SK-N-SH (cell line): ENCODE data around the gene CADPS2. TPM values are rescaled to one million over a fixed set of nuclear protein-coding genes. Genes with fewer than 3 reads are reported as not detected.

Experiments used
- CTCF ChIA-PET: fragments of 300-600, 350-600 bp; formaldehyde crosslinking; extraction: SDS; loops from one replicate; lab custom pipeline; 2021; lab: Yijun Ruan, JAX
- POLR2A ChIA-PET: fragments of 350-600 bp; sonication (Branson Sonifier 250); formaldehyde crosslinking; extraction: SDS; loops from one replicate; lab custom pipeline; 2020; ENCODE audit warnings: antibody characterized with exemption, inconsistent platforms; lab: Yijun Ruan, JAX
- DNase-seq: peaks from one replicate; pipeline ENCODE4 v3.0.0; 2012
- H2AFZ ChIP-seq: fragments of 200-600 bp; sonication (generic); 2 replicates; pipeline ENCODE4 v1.8.1; 2016; ENCODE audit warnings: antibody characterized with exemption, mild to moderate bottlenecking, low read depth
- H3F3A ChIP-seq: fragments of 200-600 bp; sonication (generic); replicated peaks from 2 replicates; pipeline ENCODE3; 2016; ENCODE audit warnings: antibody characterized with exemption, mild to moderate bottlenecking; ENCODE audit not compliant: insufficient read depth
- H3K27ac ChIP-seq, 2 experiments: fragments of 200-500 bp in 1 of 2; fragments of 200-600 bp in 1 of 2; sonication (Bioruptor generic) in 1 of 2; sonication (generic), shearing (Covaris generic) in 1 of 2; 2 replicates each; pipeline versions ENCODE4 v1.5.1 to v1.6.1; 2014 to 2016; ENCODE audit warnings: low read depth in 2 of 2, inconsistent platforms in 1 of 2, low read length in 1 of 2, mild to moderate bottlenecking in 1 of 2, mixed read lengths in 1 of 2
- H3K27me3 ChIP-seq: fragments of 200-600 bp; sonication (generic), shearing (Covaris generic); 2 replicates; pipeline ENCODE4 v1.6.1; 2016; ENCODE audit warnings: mixed run types; ENCODE audit not compliant: insufficient read depth
- H3K36me3 ChIP-seq, 2 experiments: fragments of 200-500 bp in 1 of 2; fragments of 200-600 bp in 1 of 2; sonication (Bioruptor generic) in 1 of 2; sonication (generic) in 1 of 2; replicated peaks in 1 of 2; 2 replicates each; pipeline versions ENCODE3 to v1.5.1; 2014 to 2016; ENCODE audit warnings: low read length in 1 of 2, mild to moderate bottlenecking in 1 of 2; ENCODE audit not compliant: insufficient read depth in 2 of 2, control insufficient read depth in 1 of 2
- H3K4me1 ChIP-seq, 2 experiments: fragments of 200-500 bp in 1 of 2; fragments of 200-600 bp in 1 of 2; sonication (Bioruptor generic) in 1 of 2; sonication (generic), shearing (Covaris generic) in 1 of 2; 2 replicates each; pipeline versions ENCODE4 v1.5.1 to v1.6.1; 2014 to 2016; ENCODE audit warnings: low read depth in 1 of 2, low read length in 1 of 2, mixed run types in 1 of 2; ENCODE audit not compliant: insufficient read depth in 2 of 2, control insufficient read depth in 1 of 2
- H3K4me2 ChIP-seq: fragments of 200-600 bp; sonication (generic), shearing (Covaris generic); 2 replicates; pipeline ENCODE4 v1.6.1; 2017; ENCODE audit warnings: mixed run types
- H3K4me3 ChIP-seq, 2 experiments: fragments of 200-500 bp in 1 of 2; fragments of 200-600 bp in 1 of 2; sonication (Bioruptor generic) in 1 of 2; sonication (generic), shearing (Covaris generic) in 1 of 2; 2 replicates each; pipeline versions ENCODE4 v1.5.1 to v1.8.1; 2014 to 2016; ENCODE audit warnings: low read depth in 2 of 2, inconsistent platforms in 1 of 2, low read length in 1 of 2, mild to moderate bottlenecking in 1 of 2, mixed read lengths in 1 of 2, moderate library complexity in 1 of 2
- H3K79me2 ChIP-seq: fragments of 200-600 bp; sonication (generic); 2 replicates; pipeline ENCODE4 v1.8.1; 2017; ENCODE audit warnings: mild to moderate bottlenecking; ENCODE audit not compliant: insufficient read depth
- H3K9ac ChIP-seq: fragments of 200-600 bp; sonication (generic); 2 replicates; pipeline ENCODE4 v1.6.1; 2017; ENCODE audit warnings: mixed run types
- H3K9me2 ChIP-seq: fragments of 200-600 bp; sonication (generic); 2 replicates; pipeline ENCODE4 v1.6.1; 2017; ENCODE audit warnings: mixed run types
- H3K9me3 ChIP-seq: fragments of 200-600 bp; sonication (generic); 2 replicates; pipeline ENCODE4 v1.6.1; 2017; ENCODE audit warnings: mixed run types, mild to moderate bottlenecking, moderate library complexity
- H4K20me1 ChIP-seq: fragments of 200-600 bp; sonication (generic); 2 replicates; pipeline ENCODE4 v1.6.1; 2017; ENCODE audit warnings: mild to moderate bottlenecking, mixed run types; ENCODE audit not compliant: insufficient read depth
- ELF1 ChIP-seq: IDR thresholded peaks from 2 replicates; pipeline ENCODE4 v1.4.0; 2012
- EZH2phosphoT487 ChIP-seq: fragments of 200-600 bp; sonication (generic); IDR thresholded peaks from 2 replicates; pipeline ENCODE4 v1.6.1; 2017; ENCODE audit warnings: low read depth, mixed run types, mild to moderate bottlenecking, antibody characterized with exemption, moderate library complexity, borderline replicate concordance
- FOSL2 ChIP-seq: IDR thresholded peaks from 2 replicates; pipeline ENCODE4 v1.4.0; 2012; ENCODE audit warnings: low read depth, mild to moderate bottlenecking, moderate library complexity, borderline replicate concordance
- FOXJ3 ChIP-seq: sonication (generic); formaldehyde crosslinking; IDR thresholded peaks from 2 replicates; pipeline ENCODE4 v1.5.1; 2020; ENCODE audit warnings: mild to moderate bottlenecking, missing genetic modification reagents
- GATA2 ChIP-seq: sonication (generic); formaldehyde crosslinking; IDR thresholded peaks from 2 replicates; pipeline ENCODE4 v1.5.0; 2020; ENCODE audit warnings: mild to moderate bottlenecking, missing genetic modification reagents
- MEF2A ChIP-seq: IDR thresholded peaks from 2 replicates; pipeline ENCODE4 v1.4.0; 2012; ENCODE audit warnings: low read depth, borderline replicate concordance
- MXI1 ChIP-seq: IDR thresholded peaks from 2 replicates; pipeline ENCODE4 v1.6.1; 2012; ENCODE audit warnings: mild to moderate bottlenecking, low read depth, low read length, improper control_type of control experiment
- NRF1 ChIP-seq: IDR thresholded peaks from 2 replicates; pipeline ENCODE4 v1.6.1; 2012; ENCODE audit warnings: low read depth, mild to moderate bottlenecking, low read length
- POLR2AphosphoS5 ChIP-seq: IDR thresholded peaks from 2 replicates; pipeline ENCODE4 v1.6.1; 2012; ENCODE audit warnings: low read depth, low read length
- RXRA ChIP-seq: IDR thresholded peaks from 2 replicates; pipeline ENCODE4 v1.4.0; 2012; ENCODE audit warnings: low read depth, mild to moderate bottlenecking, borderline replicate concordance
- SMC3 ChIP-seq: IDR thresholded peaks from 2 replicates; pipeline ENCODE4 v1.6.1; 2012; ENCODE audit warnings: low read depth, low read length, improper control_type of control experiment
- TCF12 ChIP-seq: IDR thresholded peaks from 2 replicates; pipeline ENCODE4 v1.4.0; 2012
- TEAD4 ChIP-seq: IDR thresholded peaks from 2 replicates; pipeline ENCODE4 v1.4.0; 2012; ENCODE audit warnings: mild to moderate bottlenecking, borderline replicate concordance; ENCODE audit not compliant: insufficient read depth
- WGBS: methylation state at CpG from one replicate; pipeline ENCODE4 v1.1.6; 2017; ENCODE audit warnings: low lambda C conversion rate; 5-methylcytosine and 5-hydroxymethylcytosine counted together
- polyA plus RNA-seq, 3 experiments: library from polyadenylated mRNA; depleted of rRNA; stranded (reverse); fragments of >200 nt; gene quantifications; 2 replicates each; pipeline ENCODE4 v1.2.3, GENCODE V29; 2012
- TF ChIP-seq, protein P1 (sequence below): IDR thresholded peaks from 2 replicates; pipeline ENCODE4 v1.6.1; 2012; ENCODE audit warnings: mild to moderate bottlenecking, low read depth, low read length, moderate library complexity
- TF ChIP-seq, protein P2 (sequence below): fragments of 150-350 bp; IDR thresholded peaks from 2 replicates; pipeline ENCODE4 v1.6.1; 2016; ENCODE audit warnings: mild to moderate bottlenecking, low read depth, low read length
- TF ChIP-seq, protein P3 (sequence below): fragments of 150-350 bp; IDR thresholded peaks from 2 replicates; pipeline ENCODE4 v1.6.1; 2017; ENCODE audit warnings: antibody characterized with exemption, low read length, low read depth, borderline replicate concordance

CADPS2 gene
- polyA plus RNA-seq, 1 of the 3 experiments (the other 2 are of a cell fraction), result 0.05 TPM

DNA sequence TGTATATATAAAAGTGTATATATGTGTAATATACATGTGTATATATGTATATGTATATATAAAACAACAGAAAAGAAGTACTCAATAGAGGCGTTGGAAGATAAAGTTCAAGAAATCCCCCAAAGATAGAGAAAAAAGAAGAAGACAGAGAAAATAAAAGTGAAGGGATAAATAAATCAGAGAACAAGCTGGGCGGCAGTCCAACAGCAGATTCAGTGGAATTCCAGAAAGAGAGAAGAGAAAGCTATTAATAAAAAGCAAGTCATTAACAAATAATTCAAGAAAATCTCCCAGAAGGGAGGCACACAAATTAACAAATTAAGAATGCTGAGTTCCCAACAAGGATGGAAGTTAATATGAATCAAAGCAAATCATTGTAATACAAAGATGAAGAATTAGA, 124.2 kb downstream of the CADPS2 start (continued):
- TF ChIP-seq, protein P1, sequence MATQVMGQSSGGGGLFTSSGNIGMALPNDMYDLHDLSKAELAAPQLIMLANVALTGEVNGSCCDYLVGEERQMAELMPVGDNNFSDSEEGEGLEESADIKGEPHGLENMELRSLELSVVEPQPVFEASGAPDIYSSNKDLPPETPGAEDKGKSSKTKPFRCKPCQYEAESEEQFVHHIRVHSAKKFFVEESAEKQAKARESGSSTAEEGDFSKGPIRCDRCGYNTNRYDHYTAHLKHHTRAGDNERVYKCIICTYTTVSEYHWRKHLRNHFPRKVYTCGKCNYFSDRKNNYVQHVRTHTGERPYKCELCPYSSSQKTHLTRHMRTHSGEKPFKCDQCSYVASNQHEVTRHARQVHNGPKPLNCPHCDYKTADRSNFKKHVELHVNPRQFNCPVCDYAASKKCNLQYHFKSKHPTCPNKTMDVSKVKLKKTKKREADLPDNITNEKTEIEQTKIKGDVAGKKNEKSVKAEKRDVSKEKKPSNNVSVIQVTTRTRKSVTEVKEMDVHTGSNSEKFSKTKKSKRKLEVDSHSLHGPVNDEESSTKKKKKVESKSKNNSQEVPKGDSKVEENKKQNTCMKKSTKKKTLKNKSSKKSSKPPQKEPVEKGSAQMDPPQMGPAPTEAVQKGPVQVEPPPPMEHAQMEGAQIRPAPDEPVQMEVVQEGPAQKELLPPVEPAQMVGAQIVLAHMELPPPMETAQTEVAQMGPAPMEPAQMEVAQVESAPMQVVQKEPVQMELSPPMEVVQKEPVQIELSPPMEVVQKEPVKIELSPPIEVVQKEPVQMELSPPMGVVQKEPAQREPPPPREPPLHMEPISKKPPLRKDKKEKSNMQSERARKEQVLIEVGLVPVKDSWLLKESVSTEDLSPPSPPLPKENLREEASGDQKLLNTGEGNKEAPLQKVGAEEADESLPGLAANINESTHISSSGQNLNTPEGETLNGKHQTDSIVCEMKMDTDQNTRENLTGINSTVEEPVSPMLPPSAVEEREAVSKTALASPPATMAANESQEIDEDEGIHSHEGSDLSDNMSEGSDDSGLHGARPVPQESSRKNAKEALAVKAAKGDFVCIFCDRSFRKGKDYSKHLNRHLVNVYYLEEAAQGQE, result no peak
- no peak for TF ChIP-seq TCF12
- no peak for TF ChIP-seq TEAD4
- TF ChIP-seq GATA2, result no peak
- TF ChIP-seq ELF1, result no peak
- TF ChIP-seq FOSL2, result no peak
- TF ChIP-seq, protein P2, sequence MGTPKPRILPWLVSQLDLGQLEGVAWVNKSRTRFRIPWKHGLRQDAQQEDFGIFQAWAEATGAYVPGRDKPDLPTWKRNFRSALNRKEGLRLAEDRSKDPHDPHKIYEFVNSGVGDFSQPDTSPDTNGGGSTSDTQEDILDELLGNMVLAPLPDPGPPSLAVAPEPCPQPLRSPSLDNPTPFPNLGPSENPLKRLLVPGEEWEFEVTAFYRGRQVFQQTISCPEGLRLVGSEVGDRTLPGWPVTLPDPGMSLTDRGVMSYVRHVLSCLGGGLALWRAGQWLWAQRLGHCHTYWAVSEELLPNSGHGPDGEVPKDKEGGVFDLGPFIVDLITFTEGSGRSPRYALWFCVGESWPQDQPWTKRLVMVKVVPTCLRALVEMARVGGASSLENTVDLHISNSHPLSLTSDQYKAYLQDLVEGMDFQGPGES, result no peak
- no peak for TF ChIP-seq SMC3
- TF ChIP-seq POLR2AphosphoS5, result no peak
- no peak for TF ChIP-seq EZH2phosphoT487
- no peak for TF ChIP-seq MXI1

DNA sequence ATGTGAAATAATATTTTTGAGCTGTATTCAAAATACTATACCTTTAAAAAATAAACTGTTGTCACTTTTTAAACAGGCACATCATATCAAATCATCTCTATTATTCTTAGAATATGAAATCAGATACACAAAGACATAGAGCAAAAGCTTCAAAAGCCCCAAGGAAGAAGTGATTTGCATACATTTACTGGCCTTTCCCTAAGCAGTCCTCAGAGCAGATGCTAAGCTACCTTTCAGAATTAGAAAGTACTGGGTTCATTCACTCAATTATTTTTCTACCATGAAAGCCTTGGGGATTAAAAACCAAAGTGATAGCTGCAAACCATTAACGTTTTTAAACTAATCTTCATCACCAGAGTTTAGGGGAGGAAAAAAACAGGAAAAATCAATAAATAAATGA, 127.8 kb downstream of the CADPS2 start:
- no peaks in the 10 kb centered on the region for H3K27me3 ChIP-seq
- DNase-seq, result no peak
- ChIA-PET CTCF (interaction anchor here (0.6 kb wide), 1 partner anchor 247 kb away, joined by 3 read pairs; no protein-coding TSS in a partner anchor), POLR2A (no interaction called here)
- H3K9me3 ChIP-seq, result no peaks in the 10 kb centered on the region
- no peak overlapping the region for H3K4me3 ChIP-seq
- no peak overlapping the region for H2AFZ ChIP-seq
- no peak overlapping the region for H3K9ac ChIP-seq
- H3K9me2 ChIP-seq, result no peaks in the 10 kb centered on the region
- H3K79me2 ChIP-seq, result no peaks in the 10 kb centered on the region
- no peak overlapping the region for H3K4me2 ChIP-seq
- TF ChIP-seq MEF2A (no peak), FOXJ3 (CRISPR knock-in tag) (no peak), ELF1 (no peak), RXRA (no peak), NRF1 (no peak)
- TF ChIP-seq, protein P3, sequence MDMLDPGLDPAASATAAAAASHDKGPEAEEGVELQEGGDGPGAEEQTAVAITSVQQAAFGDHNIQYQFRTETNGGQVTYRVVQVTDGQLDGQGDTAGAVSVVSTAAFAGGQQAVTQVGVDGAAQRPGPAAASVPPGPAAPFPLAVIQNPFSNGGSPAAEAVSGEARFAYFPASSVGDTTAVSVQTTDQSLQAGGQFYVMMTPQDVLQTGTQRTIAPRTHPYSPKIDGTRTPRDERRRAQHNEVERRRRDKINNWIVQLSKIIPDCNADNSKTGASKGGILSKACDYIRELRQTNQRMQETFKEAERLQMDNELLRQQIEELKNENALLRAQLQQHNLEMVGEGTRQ, result no peak
- TF ChIP-seq, protein P2, result no peak
- 0% methylated on average over 1 of the region's 1 CpG for WGBS
- no peaks in the 10 kb centered on the region for H4K20me1 ChIP-seq
- no peaks in the 10 kb centered on the region for H3F3A ChIP-seq
- no peak overlapping the region for H3K27ac ChIP-seq
- H3K4me1 ChIP-seq, result no peaks in the 10 kb centered on the region
- H3K36me3 ChIP-seq, result no peaks in the 10 kb centered on the region
